GM19025 (cell line): ENCODE data around the gene ZBTB20.

Experiments used
- ATAC-seq: cut with Tn5 transposase; IDR thresholded peaks from one replicate; pipeline ENCODE4 v1.9.1; 2021; ENCODE audit warnings: mild to moderate bottlenecking, low read depth, moderate library complexity; ENCODE audit not compliant: unreplicated experiment

The ZBTB20 gene

GRCh38 chr3:114879059-114880031, 267.7 kb downstream of the ZBTB20 start:
- peak; percentile 72 for ATAC-seq

DNA sequence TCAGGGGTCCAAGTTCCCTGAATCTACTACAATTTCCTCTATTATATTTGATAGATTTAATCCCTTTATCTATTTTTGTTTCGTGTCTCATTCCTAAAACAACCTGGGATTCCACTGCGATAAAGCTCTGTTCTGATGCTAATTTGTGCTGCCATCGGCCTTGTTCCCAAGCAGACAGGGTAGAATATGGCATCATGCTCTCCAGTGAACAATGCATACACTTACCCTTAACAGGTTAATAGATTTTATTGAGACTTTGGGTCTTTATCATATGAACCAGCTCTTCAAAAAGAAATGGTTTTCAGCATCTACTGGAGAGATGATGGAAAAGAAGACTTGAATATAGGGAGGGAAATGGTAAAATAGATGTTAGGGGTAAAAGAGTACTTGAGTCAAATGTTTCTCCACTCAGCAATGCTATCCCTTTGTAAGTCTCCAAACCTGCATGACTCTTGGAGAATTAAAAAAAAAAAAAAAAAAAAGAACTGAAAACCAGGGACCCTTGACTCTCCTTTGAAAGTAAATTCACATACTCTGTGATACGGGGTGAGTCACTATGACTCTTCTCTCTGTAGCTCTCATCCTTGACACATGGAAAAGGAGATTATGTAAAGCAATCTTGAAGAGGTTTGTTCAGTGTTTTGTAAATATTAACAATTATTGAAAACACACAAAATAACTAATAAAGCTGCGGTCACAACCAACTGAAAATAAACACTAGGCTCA, 268.8 kb downstream of the ZBTB20 start:
- no peak for ATAC-seq

- ATAC-seq, result no peak
Measured at GRCh38 chr3:114877378-114878113, 269.5 kb downstream of the ZBTB20 start.

DNA sequence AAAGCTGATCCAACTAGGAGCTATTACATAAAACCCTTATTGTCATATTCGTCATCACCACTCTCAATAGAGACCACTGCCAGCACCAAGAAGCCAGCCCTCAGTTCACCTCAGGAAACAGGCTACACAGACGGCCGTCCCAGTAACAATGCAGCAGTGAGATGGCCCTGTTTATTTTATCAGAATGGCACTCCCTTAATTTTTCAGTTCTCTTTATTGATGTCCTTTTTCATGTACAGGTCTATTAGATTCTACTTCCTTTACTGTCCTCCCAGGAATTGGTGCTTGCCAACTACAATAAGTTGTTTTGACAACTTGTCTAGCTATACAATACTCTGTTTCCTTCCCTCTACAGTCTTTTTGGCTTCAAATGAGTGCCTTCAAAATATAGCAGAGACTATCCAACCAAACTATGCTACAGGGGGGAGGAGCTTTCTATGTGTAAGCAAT, 272.5 kb downstream of the ZBTB20 start:
- ATAC-seq, result no peak

GRCh38 chr3:114873591-114873990, 273.5 kb downstream of the ZBTB20 start:
- no peak for ATAC-seq

GRCh38 chr3:114872588-114872987, 274.5 kb downstream of the ZBTB20 start:
- no peak for ATAC-seq

DNA sequence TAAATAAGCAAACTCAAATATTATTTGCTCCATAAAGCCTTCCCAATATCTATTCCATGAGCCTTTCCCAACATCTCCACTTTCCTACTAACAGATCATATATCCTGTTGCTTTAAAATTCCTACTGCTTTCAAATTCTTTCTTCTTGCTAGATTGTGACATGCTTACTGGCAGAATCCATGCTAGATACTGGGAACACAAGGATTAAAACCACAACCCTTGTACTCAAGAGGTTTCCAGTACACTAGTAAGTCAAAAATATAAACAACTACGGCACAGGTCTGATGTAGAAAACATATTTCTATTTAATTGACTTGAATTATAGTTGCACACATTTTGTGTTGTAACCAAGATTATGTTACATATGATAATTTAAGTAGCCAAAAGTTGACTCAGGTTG, 275.0 kb downstream of the ZBTB20 start:
- no peak for ATAC-seq

DNA sequence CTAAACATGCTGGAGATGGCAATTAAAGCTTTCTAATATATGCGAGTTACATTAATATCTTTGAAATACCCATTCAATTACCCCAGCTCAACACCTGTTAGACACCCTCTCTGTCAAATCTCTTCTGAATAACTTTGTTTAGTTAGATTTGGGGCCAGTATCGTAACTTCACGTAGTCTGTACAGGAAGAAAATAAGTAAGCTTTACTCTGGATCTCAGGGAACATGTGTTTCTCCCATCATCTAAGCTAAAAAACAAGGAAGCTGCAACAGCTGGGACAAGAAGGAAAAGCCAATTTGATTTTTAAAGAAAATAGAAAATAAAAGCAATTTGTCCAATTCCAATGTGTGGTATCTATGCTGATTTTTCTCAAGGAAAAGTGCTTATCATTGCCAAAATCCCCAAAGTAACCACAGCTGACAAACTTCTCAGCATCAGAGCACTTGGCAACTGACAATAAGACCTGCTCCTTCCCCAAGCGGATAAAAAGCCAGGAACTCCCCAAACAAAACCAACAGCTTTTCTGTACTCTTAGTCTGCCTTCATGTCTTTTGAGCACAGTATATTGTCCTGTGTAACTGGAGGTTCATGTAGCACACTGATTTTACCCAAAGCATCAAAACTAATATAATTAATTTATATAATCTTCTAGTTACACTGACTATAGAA, 279.1 kb downstream of the ZBTB20 start:
- ATAC-seq, result no peak

DNA sequence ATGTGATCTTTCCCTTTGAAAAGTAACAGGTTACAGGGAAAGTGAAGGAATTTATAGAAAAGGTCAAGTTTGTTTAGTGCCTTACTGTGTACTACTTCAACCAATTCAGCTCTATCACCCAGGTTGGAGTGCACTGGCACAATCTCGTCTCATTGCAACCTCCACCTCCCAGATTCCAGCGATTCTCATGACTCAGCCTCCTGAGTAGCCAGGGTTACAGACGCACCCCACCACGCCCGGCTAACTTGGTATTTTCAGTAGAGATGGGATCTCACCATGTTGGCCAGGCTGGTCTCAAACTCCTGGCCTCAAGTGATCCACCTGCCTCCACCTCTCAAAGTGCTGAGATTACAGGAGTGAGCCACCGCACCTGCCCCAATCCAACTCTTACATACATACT, 279.7 kb downstream of the ZBTB20 start:
- no peak for ATAC-seq

DNA sequence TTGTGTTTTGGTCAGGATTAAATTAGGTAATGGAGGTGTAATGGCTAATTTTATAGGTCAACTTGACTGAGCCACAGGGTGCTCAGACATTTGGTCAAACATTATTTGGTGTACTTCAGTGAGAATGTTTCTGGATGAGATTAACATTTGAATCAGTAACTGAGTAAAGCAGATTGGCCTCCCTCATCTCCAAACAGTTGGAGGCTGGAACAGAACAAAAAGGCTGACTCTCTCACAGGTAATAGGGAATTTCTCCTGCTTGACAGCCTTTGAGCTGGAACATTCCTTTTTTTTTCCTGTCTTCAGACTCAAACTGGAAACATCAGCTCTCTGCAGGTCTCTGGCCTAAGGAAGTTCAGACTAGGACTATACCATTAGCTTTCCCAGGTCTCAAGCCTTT, 280.7 kb downstream of the ZBTB20 start:
- no peak for ATAC-seq

DNA sequence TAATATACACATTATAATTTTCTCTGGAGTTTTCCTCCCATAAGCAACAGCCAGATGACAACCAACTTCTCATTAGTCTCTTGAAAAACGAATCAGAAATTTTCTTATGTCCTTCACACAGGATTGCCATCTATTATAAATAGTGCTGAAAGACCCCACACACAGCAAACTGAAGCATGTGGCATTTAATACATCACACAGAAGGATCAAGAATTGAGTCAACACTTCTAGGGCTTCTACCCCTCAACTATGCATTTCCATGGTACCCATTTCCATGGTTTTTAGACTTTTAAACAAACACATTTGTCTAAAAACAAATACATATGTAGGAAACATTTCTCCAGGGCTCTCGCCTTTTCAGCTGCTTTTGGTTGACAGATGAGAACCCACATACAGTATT, 282.1 kb downstream of the ZBTB20 start:
- ATAC-seq, result no peak

- ATAC-seq, result no peak
Measured at GRCh38 chr3:114863848-114864247, 283.2 kb downstream of the ZBTB20 start.

- ATAC-seq, result no peak
Measured at GRCh38 chr3:114861666-114862065, 285.4 kb downstream of the ZBTB20 start.

DNA sequence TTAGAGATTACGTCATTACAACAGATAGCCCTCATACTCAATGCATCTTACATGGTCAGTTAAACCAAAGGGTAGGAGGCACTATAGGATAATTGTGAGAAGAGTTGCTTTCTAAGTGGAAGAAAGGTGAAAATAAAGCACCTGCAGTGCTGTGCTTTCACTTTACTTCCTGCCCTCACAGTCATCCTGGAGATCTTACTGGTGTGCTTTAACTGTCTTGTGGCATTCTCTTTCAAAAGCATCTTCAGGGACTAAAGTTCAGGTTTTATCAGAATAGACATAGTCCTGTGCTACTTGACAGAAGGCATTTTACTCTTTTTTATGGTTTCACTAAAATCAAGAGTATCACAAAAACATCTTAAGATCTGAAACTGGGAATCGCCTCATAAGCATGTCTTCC, 286.6 kb downstream of the ZBTB20 start:
- no peak for ATAC-seq

- ATAC-seq, result no peak
Measured at GRCh38 chr3:114858329-114858728, 288.8 kb downstream of the ZBTB20 start.

GRCh38 chr3:114857299-114857701, 289.8 kb downstream of the ZBTB20 start:
- no peak for ATAC-seq

GRCh38 chr3:114856835-114857234, 290.3 kb downstream of the ZBTB20 start:
- no peak for ATAC-seq

DNA sequence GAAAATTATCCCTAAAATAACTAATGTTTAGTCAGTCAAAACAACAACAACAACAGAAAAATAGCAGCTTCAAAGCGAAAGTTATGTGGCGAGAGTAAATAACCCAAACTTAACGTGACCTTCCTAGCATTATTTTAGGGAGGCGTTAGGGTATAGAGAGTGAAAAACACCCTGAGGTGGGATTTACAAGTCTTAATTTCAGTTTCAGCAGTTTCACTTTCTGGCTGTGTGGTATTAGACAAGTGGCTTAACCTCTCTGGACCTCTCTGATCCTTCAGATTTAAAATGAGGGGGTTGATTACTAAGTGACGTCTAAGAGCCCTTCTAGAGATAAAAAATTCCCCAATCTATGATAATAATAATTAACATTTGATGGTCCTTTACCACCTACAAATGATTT, 291.2 kb downstream of the ZBTB20 start:
- ATAC-seq, result peak; percentile 57

DNA sequence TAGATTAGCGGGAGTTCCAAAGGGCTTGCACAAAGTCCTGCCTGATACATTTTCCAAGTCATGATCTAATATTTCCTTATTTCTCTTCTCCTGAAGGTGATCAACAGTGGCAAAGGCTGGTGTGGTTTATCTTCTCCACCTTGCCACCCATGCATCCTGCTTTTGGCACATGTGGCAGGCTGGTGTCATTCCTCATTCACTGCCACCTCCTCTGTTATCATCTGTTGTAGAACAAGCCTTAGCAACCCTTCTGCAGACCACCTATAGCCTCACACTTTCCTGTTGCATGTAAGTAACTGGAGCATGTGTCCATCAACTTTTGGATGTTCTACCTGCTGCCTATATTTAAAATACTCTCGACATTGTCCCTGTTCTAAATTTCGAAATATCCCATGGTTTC, 294.1 kb downstream of the ZBTB20 start:
- ATAC-seq, result no peak

- ATAC-seq, result no peak
Measured at GRCh38 chr3:114850898-114851297, 296.2 kb downstream of the ZBTB20 start.
